ENCODE data around the gene RUNX3.

DNA sequence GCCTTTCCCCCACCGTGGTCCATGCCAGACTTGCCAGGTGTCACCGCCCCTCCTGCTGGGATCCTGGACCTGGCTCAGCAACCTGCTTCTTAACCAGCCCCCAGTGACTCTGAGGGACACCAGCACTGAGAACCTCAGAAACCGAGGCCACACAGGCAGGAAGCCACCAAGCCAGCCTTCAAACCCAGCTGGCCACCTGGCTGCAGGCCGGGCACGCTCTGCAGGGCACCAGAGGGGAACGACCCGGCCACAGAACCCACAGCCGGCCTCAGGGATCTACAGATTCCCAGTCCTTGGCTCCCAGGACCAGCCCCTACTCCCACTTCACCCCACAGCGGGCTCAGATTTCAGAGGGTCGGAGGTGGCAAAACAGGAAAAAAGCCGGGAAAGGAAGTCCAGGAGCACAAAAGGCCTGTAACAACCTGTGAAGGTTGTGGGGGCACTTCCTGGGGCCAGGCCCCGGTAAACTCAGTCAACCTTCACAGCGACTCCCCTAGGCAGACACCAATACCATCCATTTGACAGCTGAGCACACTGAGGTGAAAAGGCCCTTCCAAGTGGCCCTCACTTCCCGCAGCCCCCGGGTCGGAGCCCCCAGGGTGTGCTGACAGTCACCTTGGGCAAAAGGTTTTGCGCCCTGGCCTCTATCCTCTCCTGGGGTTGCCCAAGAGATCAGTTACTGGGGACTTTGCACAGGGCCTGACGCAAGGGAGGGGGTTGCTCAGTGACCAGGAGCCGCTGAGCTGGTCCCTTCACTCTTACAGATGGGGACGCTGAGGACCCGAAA, 14.1 kb downstream of the RUNX3 start:
- TF ChIP-seq POLR2AphosphoS5 (IDR thresholded peaks at IDR 0.05; ENCODE audit: low read depth, low read length) (no peak), POLR2A (IDR thresholded peaks at IDR 0.05; ENCODE audit: low read depth, low read length) (no peak), TAF1 (IDR thresholded peaks at IDR 0.05; ENCODE audit: borderline replicate concordance, low read depth, low read length) (no peak)

Data from GM12892 (cell line).